H1 (cell line): ENCODE data around the gene PPM1G.

Experiments
- ASH2L ChIP-seq: fragments of 200-600, 300-600 bp; sonication (generic); IDR thresholded peaks from one replicate; pipeline ENCODE4 v1.7.1; 2017; ENCODE audit warnings: low read length
- ATF3 ChIP-seq: IDR thresholded peaks from 2 replicates; pipeline ENCODE4 v1.6.1; 2011; ENCODE audit warnings: low read depth, mild to moderate bottlenecking, low read length; ENCODE audit not compliant: insufficient read depth
- CBX5 ChIP-seq: fragments of 300-800, 300-1000 bp; sonication (generic); IDR thresholded peaks from 2 replicates; pipeline ENCODE4 v1.7.1; 2016; ENCODE audit warnings: antibody characterized with exemption, low read length, low read depth
- CREB1 ChIP-seq: IDR thresholded peaks from 2 replicates; pipeline ENCODE4 v1.6.1; 2012; ENCODE audit warnings: inconsistent platforms
- CTCF ChIP-seq, 3 experiments: IDR thresholded peaks; 1 replicate in 2 of 3; 2 replicates in 1 of 3; pipeline versions ENCODE4 v1.5.1 to v1.6.1; 2011; ENCODE audit warnings: low read length in 3 of 3, mild to moderate bottlenecking in 3 of 3, inconsistent platforms in 2 of 3, low read depth in 1 of 3, moderate library complexity in 1 of 3; ENCODE audit not compliant: insufficient read depth in 1 of 3; ENCODE audit errors: control extremely low read depth in 1 of 3
- EP300 ChIP-seq, 2 experiments: IDR thresholded peaks; 1 replicate in 1 of 2; 2 replicates in 1 of 2; pipeline ENCODE4 v1.6.1; 2011 to 2012; ENCODE audit warnings: low read depth in 2 of 2, low read length in 2 of 2, mild to moderate bottlenecking in 2 of 2, borderline replicate concordance in 1 of 2, inconsistent platforms in 1 of 2, moderate library complexity in 1 of 2
- EZH2 ChIP-seq: fragments of 200-600 bp; sonication (generic); IDR thresholded peaks from 2 replicates; pipeline ENCODE4 v1.7.1; 2012; ENCODE audit warnings: low read depth, mild to moderate bottlenecking, moderate library complexity, low read length, inconsistent platforms; ENCODE audit not compliant: severe bottlenecking
- GTF2F1 ChIP-seq: IDR thresholded peaks from 2 replicates; pipeline ENCODE4 v1.6.1; 2012; ENCODE audit warnings: low read depth, low read length, improper control_type of control experiment, borderline replicate concordance
- JUND ChIP-seq: IDR thresholded peaks from 2 replicates; pipeline ENCODE4 v1.6.1; 2011; ENCODE audit warnings: mild to moderate bottlenecking, improper control_type of control experiment, low read length
- POLR2A ChIP-seq, 2 experiments: IDR thresholded peaks; 1 replicate in 1 of 2; 2 replicates in 1 of 2; pipeline ENCODE4 v1.6.1; 2011; ENCODE audit warnings: low read depth in 2 of 2, low read length in 2 of 2, mild to moderate bottlenecking in 2 of 2; ENCODE audit errors: control extremely low read depth in 1 of 2
- POU5F1 ChIP-seq: IDR thresholded peaks from 2 replicates; pipeline ENCODE4 v1.6.1; 2011; ENCODE audit warnings: low read depth, mild to moderate bottlenecking, low read length, moderate library complexity
- RNF2 ChIP-seq: fragments of 200-900, 300-1000 bp; sonication (generic); IDR thresholded peaks from 2 replicates; pipeline ENCODE4 v1.7.1; 2016; ENCODE audit warnings: borderline replicate concordance, low read depth, mild to moderate bottlenecking, antibody characterized with exemption, low read length; ENCODE audit not compliant: poor library complexity, severe bottlenecking; ENCODE audit errors: missing control alignments
- USF2 ChIP-seq: IDR thresholded peaks from 2 replicates; pipeline ENCODE4 v1.6.1; 2011; ENCODE audit warnings: low read length, improper control_type of control experiment
- YY1 ChIP-seq: IDR thresholded peaks from 2 replicates; pipeline ENCODE4 v1.6.1; 2011; ENCODE audit warnings: low read depth, mild to moderate bottlenecking, low read length

GRCh38 chr2:27431395-27431794 is 22.0 kb upstream of the PPM1G start:
- TF ChIP-seq CTCF (IDR thresholded peaks at IDR 0.05; ENCODE audit: control extremely low read depth in 1 of 3, insufficient read depth in 1 of 3, low read depth in 1 of 3, low read length in 3 of 3) (no peak), ASH2L (no peak), ATF3 (no peak), GTF2F1 (no peak), EZH2 (no peak), YY1 (no peak), CREB1 (no peak), POLR2A (IDR thresholded peaks at IDR 0.05; ENCODE audit: control extremely low read depth in 1 of 2, low read depth in 2 of 2, low read length in 2 of 2) (no peak), JUND (no peak), EP300 (IDR thresholded peaks at IDR 0.05; ENCODE audit: borderline replicate concordance in 1 of 2, low read depth in 2 of 2, low read length in 2 of 2) (no peak), CBX5 (no peak), RNF2 (no peak), POU5F1 (no peak), USF2 (no peak)
